ENCODE data around the gene DCAF5.

DCAF5 gene

DNA sequence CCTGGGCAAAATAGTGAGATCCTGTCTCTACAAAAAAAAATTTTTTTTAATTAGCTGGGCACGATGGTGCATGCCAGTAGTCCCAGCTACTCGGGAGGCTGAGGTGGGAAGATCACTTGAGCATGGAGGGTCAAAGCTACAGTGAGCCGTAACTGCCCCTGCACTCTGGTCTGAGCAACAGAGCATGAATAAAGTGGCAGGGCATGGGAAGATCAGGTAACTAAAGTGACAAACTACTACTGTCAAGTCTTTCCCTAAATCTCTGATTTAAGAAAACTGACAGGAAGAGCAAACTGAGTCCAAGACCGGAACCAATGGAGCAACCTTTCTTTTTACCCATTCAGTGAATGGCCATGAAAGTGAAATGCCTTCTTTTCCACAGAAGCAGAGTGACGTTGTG lies 10.8 kb downstream of the DCAF5 start:
- no peak overlapping the region for H3K4me2 ChIP-seq (ENCODE audit: low read depth, low read length)
- H3K27me3 ChIP-seq (replicated peaks; ENCODE audit: insufficient read depth, low read length), result no peaks in the 10 kb centered on the region
- H3K27ac ChIP-seq (ENCODE audit: low read length), result no peak overlapping the region
- no peaks in the 10 kb centered on the region for H4K20me1 ChIP-seq (ENCODE audit: insufficient read depth, low read length)
- no peak overlapping the region for H3K9ac ChIP-seq (ENCODE audit: low read length)
- DNase-seq, result no peak
- H2AFZ ChIP-seq (ENCODE audit: low read length), result no peak overlapping the region
- no peaks in the 10 kb centered on the region for H3F3A ChIP-seq (ENCODE audit: insufficient read depth, low read length)
- H3K4me1 ChIP-seq (ENCODE audit: low read length), result no peaks in the 10 kb centered on the region
- peaks cover 45% of the 10 kb centered on the region for H3K79me2 ChIP-seq (ENCODE audit: low read length)
- H3K9me3 ChIP-seq (replicated peaks; ENCODE audit: insufficient read depth, low read length), result no peaks in the 10 kb centered on the region
- no peaks in the 10 kb centered on the region for H3K9me2 ChIP-seq (replicated peaks; ENCODE audit: insufficient read depth, low read length)
- H3K4me3 ChIP-seq (ENCODE audit: low read length), result no peak overlapping the region
- no peak for TF ChIP-seq EZH2 (optimal IDR thresholded peaks at IDR 0.05; ENCODE audit: low read depth, low read length)
- TF ChIP-seq, protein P1, sequence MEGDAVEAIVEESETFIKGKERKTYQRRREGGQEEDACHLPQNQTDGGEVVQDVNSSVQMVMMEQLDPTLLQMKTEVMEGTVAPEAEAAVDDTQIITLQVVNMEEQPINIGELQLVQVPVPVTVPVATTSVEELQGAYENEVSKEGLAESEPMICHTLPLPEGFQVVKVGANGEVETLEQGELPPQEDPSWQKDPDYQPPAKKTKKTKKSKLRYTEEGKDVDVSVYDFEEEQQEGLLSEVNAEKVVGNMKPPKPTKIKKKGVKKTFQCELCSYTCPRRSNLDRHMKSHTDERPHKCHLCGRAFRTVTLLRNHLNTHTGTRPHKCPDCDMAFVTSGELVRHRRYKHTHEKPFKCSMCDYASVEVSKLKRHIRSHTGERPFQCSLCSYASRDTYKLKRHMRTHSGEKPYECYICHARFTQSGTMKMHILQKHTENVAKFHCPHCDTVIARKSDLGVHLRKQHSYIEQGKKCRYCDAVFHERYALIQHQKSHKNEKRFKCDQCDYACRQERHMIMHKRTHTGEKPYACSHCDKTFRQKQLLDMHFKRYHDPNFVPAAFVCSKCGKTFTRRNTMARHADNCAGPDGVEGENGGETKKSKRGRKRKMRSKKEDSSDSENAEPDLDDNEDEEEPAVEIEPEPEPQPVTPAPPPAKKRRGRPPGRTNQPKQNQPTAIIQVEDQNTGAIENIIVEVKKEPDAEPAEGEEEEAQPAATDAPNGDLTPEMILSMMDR (IDR thresholded peaks at IDR 0.05; ENCODE audit: low read length), result no peak
- no peak for TF ChIP-seq EZH2phosphoT487 (IDR thresholded peaks at IDR 0.05; ENCODE audit: low read length)
- no peaks in the 10 kb centered on the region for H3K36me3 ChIP-seq (replicated peaks; ENCODE audit: insufficient read depth, low read length)

DNA sequence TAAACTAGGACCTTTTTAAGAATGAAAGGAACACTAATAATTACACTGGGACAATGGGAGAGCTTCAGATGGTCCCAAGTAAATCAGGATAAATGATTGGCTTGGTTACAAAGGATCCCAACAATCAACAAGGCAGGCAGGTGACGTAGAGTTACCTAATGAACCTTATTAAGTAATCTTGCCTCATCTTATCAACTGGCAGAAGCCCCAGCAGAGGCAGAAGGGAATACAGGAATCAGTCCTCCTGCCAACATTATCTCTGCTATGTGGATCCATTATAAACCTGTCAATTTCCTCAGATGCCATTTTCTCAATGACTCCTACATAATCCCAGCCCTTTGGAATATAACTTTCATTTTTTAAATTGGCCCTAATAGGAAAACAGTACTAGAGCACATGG lies 11.4 kb downstream of the DCAF5 start:
- no peaks in the 10 kb centered on the region for H3F3A ChIP-seq (ENCODE audit: insufficient read depth, low read length)
- H3K4me1 ChIP-seq (ENCODE audit: low read length), result no peaks in the 10 kb centered on the region
- H3K4me3 ChIP-seq (ENCODE audit: low read length), result no peak overlapping the region
- no peaks in the 10 kb centered on the region for H3K36me3 ChIP-seq (replicated peaks; ENCODE audit: insufficient read depth, low read length)
- H2AFZ ChIP-seq (ENCODE audit: low read length), result no peak overlapping the region
- no peaks in the 10 kb centered on the region for H3K9me3 ChIP-seq (replicated peaks; ENCODE audit: insufficient read depth, low read length)
- peaks cover 42% of the 10 kb centered on the region for H3K79me2 ChIP-seq (ENCODE audit: low read length)
- H3K27me3 ChIP-seq (replicated peaks; ENCODE audit: insufficient read depth, low read length), result no peaks in the 10 kb centered on the region
- no peak overlapping the region for H3K27ac ChIP-seq (ENCODE audit: low read length)
- H4K20me1 ChIP-seq (ENCODE audit: insufficient read depth, low read length), result no peaks in the 10 kb centered on the region
- no peaks in the 10 kb centered on the region for H3K9me2 ChIP-seq (replicated peaks; ENCODE audit: insufficient read depth, low read length)
- H3K9ac ChIP-seq (ENCODE audit: low read length), result no peak overlapping the region
- TF ChIP-seq, protein P1 (IDR thresholded peaks at IDR 0.05; ENCODE audit: low read length), result no peak
- no peak for TF ChIP-seq EZH2phosphoT487 (IDR thresholded peaks at IDR 0.05; ENCODE audit: low read length)
- TF ChIP-seq EZH2 (optimal IDR thresholded peaks at IDR 0.05; ENCODE audit: low read depth, low read length), result no peak
- DNase-seq, result no peak
- H3K4me2 ChIP-seq (ENCODE audit: low read depth, low read length), result no peak overlapping the region

DNA sequence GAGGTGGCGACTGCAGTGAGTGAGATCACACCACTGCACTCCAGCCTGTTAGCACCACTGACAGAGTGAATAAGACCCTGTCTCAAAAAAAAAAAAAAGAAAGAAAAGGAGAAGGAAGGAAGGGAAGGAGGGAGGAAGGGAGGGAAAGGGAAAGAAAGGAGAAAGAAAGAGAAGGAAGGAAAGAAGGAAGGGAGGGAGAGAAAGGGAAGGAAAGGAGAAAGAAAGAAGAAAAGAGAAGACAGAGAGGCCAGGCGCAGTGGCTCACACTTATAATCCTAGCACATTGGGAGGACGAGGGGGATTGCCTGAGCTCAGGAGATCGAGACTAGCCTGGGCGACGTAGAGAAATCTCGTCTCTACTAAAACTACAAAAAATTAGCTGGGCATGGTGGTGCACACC lies 13.2 kb downstream of the DCAF5 start:
- Histone ChIP-seq H3K9me2 (replicated peaks; ENCODE audit: insufficient read depth, low read length) (no peaks in the 10 kb centered on the region), H3K4me3 (ENCODE audit: low read length) (no peak overlapping the region), H3K4me1 (ENCODE audit: low read length) (no peaks in the 10 kb centered on the region), H3K27ac (ENCODE audit: low read length) (no peak overlapping the region), H3K27me3 (replicated peaks; ENCODE audit: insufficient read depth, low read length) (no peaks in the 10 kb centered on the region), H3K9ac (ENCODE audit: low read length) (no peak overlapping the region), H3K79me2 (ENCODE audit: low read length) (peaks cover 41% of the 10 kb centered on the region), H3K9me3 (replicated peaks; ENCODE audit: insufficient read depth, low read length) (no peaks in the 10 kb centered on the region), H3F3A (ENCODE audit: insufficient read depth, low read length) (no peaks in the 10 kb centered on the region), H3K36me3 (replicated peaks; ENCODE audit: insufficient read depth, low read length) (no peaks in the 10 kb centered on the region), H2AFZ (ENCODE audit: low read length) (no peak overlapping the region), H3K4me2 (ENCODE audit: low read depth, low read length) (no peak overlapping the region), H4K20me1 (ENCODE audit: insufficient read depth, low read length) (no peaks in the 10 kb centered on the region)
- TF ChIP-seq, protein P1 (IDR thresholded peaks at IDR 0.05; ENCODE audit: low read length), result no peak
- TF ChIP-seq EZH2phosphoT487 (IDR thresholded peaks at IDR 0.05; ENCODE audit: low read length), result no peak
- no peak for TF ChIP-seq EZH2 (optimal IDR thresholded peaks at IDR 0.05; ENCODE audit: low read depth, low read length)
- no peak for DNase-seq

Data from MM.1S (cell line).